CD4-positive, alpha-beta T cell treated with Interleukin-15 for 4 hours (primary cell): ENCODE measurements around the gene PLP2.
"Not testable (repeated sequence)": the region's sequence is repeated elsewhere in the genome, so short reads cannot be mapped to it uniquely, and the experiment has no call there.

Experiments
- DNase-seq: peaks from one replicate; pipeline ENCODE4 v3.0.0-alpha.2; 2020; ENCODE audit warnings: low spot score

PLP2 gene, protein sequence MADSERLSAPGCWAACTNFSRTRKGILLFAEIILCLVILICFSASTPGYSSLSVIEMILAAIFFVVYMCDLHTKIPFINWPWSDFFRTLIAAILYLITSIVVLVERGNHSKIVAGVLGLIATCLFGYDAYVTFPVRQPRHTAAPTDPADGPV

DNA sequence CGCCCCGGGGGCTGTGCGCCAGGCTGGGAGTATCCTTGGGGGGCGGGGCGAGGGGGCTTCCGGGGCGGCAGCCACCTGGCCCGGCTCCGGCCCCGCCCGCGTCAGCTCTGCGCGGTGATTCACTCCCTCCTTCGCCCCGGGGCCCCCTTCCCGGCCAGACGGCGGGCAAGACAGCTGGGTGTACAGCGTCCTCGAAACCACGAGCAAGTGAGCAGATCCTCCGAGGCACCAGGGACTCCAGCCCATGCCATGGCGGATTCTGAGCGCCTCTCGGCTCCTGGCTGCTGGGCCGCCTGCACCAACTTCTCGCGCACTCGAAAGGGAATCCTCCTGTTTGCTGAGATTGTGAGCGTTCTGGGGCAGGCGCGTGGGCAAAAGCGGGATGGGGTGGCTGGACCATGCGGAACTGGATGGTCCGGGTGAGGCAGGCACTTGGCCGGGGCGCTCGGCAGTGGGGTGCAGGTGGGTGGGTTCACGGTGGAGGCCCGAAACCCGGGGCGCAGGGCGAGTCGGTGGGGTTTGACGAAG, at the start of gene PLP2:
Gene PLP2, plus strand, starts transcription at position 147 of the 528 bp plus-strand sequence. Its CDS starts 103 bp downstream, at position 250.
- DNase-seq: peak; percentile 77

DNA sequence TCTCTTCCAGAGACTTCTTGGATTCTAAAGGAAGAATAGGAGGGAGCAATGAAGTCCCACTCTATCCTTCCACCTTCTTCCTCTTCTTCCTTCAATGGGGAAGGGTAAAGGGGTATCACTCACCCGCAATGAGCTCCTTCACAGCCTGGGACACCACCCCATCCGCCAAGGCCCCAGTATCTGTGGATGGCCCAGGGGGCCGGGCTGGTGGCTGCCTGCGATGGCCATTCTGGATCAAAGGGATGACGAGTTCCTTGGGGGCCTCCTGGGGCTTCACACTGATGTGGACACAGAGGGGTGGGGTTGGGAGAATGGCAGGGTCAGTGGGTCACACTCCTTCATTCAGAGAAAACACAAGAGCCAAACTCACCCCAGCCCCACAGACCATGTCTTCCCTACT, 49.2 kb upstream of the PLP2 start:
- DNase-seq: no peak

DNA sequence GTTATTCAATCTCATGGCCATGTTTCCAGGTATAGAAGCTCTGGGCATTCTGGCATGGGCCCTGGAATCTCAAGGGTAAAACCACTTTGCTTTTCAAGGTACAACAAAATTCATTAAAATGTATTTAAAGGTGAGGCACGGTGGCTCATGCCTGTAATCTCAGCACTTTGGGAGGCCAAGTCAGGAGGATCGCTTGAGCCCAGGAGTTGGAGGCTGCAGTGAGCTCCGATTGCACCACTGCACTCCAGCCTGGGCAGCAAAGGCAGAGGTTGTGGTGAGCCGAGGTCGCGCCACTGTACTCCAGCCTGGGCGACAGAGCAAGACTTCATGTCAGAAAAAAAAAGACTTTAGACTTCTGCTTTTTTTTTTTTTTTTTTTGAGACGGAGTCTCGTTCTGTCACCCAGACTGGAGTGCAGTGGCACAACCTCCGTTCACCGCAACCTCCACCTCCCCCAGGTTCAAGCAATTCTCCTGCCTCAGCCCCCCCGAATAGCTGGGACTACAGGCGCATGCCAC, 43.9 kb upstream of the PLP2 start:
- DNase-seq: not testable (repeated sequence)

DNA sequence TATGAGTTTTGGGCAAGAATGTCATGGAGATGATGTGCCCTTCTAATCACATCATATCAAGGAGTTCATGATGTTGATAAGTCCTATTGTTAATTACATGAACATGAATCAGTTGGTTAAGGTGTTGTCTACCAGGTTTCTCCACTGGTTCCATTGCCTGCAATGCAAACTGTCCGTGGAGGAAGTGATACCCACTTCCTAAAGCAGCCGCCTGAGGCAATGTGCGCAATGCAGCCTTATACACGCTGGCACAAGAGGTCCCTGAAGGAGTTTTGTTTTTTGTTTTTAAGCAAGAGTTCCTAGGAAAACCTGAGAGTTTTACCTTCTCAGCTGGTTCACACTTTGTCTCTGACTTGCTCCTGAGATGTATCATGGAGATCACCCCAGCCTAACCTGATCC, 42.3 kb upstream of the PLP2 start:
- no peak for DNase-seq

DNA sequence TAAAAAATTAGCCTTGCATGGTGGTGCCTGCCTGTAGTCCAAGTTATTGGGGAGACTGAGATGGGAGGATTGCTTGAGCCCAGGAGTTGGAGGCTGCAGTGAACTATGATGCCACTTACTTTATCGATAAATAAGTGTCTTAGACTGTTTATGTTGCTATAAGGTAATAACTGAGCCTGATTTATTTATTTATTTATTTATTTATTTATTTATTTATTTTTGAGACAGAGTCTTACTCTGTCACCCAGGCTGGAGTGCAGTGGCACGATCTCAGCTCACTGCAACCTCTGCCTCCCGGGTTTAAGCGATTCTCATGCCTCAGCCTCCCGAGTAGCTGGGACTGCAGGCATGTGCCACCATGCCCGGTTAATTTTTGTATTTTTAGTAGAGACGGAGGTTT, 39.4 kb upstream of the PLP2 start:
- not testable (repeated sequence) for DNase-seq

DNA sequence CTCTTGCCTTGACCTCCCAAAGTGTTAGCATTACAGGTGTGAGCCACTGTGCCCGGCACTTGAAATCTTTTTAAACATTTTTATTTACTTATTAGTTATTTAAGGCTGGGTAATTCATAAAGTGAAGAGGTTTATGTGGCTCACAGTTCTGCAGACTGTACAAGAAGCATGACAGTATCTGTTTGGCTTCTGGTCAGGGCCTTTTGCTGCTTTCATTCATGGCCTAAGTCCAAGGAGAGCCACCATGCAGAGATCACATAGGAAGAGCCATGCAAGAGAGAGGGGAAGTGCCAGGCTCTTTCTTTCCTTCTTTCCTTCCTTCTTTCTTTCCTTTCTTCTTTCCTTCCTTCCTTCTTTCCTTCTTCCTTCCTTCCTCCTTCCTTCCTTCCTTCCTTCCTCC, 37.9 kb upstream of the PLP2 start:
- DNase-seq: no peak

DNA sequence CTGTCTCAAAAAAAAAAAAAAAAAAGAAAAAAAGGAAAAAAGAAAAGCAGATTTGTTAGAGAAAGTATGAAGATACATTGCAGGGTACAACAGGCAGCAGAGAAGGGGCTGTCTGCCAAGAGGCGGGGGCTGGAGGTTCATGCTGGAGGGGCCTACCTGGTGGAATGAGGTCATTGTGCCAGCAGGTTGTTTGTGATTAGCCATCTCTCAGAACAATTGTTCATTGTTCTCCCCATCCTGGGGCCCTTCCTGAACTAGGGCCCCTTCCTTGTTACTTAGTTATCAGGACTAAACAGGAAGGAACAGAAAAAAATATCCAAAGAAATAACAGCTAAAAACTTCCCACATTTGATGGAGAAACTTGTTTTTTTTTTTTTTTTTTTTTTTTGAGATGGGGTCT, 34.2 kb upstream of the PLP2 start:
- DNase-seq: no peak

DNA sequence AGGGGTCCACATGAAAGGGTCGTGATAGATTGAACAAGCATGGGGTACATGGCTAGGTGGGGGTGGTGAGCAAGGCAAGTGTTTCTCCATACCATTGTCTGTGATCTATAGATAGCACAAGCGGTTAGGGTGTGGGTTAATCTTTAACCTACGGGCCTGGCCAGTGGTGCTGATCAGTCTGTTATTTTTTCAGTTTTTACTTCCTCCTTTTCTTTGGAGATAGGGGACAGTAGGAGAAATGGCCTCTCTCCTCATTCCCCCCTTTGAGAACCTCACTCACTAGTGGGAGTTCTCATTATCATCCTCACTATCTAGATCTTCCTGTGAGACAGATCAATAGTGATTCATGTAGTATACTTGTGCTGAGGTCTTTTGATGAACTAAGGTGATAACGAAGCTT, 32.0 kb upstream of the PLP2 start:
- no peak for DNase-seq

DNA sequence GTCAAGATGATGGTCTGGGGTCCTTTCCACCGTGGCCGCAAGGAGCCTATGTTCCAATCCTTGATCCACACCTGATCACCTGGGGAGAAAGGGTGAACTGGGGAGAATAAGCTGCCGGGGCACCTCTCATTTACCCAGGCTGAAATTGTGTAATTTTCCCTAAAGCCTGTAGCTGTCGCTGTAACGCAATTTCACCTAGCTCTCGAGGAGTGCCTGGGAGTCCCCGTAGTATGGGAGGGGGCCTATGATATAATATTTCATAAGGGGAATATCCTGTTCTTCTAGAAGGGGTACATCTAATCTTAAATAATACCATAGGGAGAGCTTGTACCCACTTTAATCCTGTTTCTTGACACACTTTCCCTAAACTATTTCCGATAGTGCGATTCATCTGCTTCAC, 29.4 kb upstream of the PLP2 start:
- DNase-seq: not testable (repeated sequence)

DNA sequence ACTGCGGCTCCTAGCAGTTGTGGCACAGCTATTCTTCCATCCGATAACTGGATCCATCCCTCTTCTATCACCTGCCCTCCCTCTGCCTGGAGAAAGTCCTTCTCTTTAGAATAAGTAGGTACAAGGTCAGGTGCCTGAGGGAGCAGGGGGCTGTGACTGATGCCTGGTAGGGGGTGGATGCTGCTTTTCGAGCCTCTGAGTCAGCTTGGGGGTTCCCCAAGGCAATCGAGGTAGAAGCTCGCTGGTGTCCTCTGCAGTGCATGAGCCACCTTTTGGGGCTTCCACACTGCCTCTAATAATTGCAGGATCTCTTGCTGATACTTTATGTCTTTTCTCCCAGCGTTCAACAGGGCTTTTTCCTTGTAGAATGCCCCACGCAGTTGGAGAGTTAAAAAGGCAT, 28.5 kb upstream of the PLP2 start:
- not testable (repeated sequence) for DNase-seq

DNA sequence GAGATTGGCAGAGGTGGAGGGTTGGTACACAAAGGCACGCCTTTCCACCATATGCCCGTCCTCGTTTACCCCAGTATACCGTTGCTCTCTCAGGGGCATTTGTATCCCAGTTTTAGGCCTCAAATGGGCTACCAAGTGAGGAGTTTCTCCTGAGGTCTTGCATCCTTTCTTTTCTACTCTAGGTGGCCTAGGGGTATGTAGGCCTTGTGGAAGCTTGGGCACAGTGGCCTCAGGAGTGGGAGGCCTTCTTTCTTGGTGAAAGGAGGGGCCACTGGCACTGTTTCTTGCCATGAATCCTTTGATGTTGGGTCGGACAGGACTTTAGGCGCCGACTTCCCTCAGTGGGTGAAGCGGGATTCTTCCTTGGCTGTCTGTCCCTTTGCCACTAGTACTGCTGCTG, 24.4 kb upstream of the PLP2 start:
- no peak for DNase-seq

DNA sequence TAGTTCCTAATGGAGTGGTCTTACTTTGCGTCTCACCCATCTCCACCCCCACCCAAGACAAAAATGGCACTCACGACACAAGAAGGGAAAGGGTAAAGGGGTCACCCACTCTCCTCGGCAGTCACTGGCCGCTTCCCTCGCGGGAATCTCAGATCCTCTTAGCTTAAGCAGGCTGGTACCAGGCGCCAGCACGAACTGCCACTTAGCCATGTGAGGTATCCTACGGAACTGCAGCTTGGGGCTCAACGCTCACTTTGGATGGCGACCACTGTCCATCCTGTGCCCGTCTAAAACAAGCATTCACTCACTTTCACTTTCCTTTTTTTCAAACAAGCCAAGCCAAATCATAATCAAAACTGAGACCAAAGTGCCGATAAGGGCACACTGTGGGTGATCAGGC, 23.8 kb upstream of the PLP2 start:
- no peak for DNase-seq

DNA sequence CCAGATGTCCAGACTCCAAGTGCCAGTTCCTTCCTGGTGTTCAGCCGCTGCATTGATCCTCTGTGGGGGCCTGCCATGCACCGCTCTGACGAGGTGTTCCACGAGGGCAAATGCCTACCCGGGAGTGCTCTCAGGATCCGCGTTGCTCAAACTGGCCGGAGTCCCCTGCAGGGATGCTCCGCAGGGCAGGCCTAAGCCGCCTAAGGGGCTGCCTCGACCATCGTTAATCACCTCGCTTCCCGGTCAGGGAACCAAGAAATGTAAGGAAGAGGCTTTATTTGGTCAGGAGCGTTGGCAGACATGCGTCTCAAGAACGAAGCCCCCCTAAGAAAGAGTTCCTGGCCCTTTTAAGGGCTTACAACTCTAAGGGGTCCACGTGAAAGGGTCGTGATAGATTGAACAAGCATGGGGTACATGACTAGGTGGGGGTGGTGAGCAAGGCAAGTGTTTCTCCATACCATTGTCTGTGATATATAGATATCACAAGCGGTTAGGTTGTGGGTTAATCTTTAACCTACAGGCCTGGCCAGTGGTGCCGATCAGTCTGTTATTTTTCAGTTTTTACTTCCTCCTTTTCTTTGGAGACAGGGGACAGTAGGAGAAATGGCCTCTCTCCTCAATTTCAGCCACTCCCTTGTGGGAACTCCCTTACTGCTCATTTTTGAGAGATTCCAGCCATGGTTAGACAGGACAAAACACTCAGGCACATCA, 23.2 kb upstream of the PLP2 start:
- not testable (repeated sequence) for DNase-seq

DNA sequence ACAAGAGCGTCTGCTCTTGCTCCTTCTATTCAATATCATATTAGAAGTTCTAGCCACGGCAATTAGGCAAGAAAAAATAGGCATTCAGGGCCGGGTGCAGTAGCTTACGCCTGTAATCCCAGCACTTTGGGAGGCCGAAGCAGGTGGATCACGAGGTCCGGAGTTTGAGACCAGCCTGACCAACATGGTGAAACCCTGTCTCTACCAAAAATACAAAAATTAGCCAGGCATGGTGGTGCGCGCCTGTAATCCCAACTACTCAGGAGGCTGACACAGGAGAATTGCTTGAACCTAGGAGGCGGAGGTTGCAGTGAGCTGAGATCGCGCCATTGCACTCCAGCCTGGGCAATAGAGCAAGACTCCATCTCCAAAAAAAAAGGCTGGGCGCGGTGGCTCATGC, 22.4 kb upstream of the PLP2 start:
- DNase-seq: not testable (repeated sequence)

DNA sequence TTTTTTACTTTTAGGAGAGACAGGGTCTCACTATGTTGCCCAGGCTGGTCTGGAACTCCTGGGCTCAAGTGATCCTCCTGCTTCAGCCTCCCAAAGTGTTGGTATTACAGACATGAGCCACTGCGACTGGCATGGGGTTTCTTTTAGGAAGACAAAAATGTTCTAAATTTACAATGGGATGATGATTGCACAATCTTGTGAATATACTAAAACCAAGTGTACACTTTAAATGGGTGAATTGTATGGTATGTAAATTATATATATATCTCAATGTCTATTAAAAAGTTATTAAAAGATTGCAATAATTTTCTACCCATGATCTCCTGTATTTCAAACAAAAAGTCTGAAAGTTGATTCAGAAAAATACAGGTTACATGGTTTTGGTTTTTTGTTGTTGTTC, 18.2 kb upstream of the PLP2 start:
- DNase-seq: no peak

DNA sequence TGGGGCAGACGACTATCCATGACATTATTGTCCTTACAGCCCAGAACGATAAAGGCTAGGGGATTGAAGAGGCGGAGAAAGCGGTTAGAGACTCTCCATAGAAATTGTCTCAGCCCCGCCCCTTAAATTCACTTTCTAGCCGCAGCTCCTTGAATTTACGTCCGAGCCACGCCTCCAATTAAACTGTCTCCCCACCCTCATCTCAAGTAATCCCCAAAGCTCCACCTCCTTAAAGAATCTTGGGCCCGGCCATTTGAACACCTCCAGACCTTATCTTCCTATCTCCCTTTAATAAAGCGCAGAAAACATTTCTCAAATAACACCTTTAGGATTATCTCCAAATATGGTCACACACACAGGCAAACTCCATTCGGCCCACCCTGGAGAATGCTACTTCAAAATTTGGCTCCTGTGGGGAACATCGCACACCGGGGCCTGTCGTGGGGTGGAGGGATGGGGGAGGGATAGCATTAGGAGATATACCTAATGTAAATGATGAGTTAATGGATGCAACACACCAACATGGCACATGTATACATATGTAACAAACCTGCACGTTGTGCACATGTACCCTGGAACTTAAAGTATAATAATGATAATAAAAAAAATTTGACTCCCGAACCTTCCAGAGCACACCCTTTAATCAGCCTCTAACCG, 16.3 kb upstream of the PLP2 start:
- peak; percentile 38 for DNase-seq

DNA sequence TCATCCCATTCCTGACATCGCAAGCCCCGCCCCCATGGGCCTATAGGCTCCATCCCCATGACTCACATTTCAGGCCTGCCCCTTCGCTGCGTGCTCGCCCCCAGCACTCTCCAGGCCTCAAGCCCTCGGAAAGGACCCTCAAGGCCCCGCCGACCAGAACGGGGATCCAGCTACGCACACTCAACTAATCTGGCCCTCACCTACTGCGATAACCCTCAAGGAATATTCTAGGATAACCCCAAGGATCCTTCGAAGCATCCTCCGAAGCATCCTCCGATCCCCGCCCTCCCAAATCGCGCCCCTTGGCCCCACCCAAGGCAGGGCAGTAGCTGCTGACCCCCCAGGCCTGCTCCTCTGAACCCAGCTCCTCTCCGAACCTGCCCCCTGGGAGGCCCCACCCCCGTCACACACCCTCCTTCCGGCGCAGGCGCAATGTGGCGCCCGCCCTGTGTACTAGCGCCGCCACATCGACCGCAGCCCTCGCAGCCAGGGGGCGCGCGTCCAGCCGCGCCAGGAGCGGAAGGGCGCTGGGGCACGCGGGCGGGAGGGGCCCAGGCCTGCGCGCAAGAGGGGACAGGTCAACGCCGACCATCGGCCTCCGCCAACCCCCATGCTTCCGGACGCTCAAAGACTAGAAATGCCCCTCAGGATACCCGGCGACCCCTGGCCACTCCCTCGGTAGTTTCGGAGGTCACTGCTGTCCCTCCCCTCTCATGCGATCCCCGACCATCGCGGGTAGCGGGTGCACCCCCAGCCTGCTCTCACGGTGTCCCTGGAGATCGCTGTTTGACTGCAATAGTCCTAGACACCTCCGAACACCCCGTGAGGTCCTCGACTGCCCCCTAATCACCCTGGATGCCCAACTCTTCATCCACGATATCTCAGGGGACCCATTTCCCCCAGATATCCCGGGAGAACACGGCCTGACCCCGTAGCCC, 15.5 kb upstream of the PLP2 start:
- DNase-seq: peak; percentile 87

DNA sequence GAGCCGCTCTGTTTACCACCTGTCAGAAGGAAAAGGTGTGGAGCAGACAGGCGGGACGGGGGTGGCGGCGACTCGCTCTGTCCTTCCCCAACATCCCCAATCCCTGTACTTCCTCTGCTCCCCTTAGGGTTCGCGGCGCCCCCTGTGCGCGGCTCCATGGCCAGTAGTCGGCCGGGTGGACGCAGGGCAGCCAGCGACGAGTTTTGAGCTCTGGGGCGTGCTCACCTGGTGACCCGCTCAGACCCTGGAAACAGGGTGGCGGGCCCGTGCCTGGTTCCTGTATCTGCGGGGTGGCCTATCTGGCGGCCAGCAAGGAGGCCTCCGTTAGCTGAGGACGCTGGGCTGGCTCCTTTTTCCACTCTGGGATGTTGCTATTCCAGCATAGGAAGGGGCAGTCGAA, 14.5 kb upstream of the PLP2 start:
- no peak for DNase-seq

DNA sequence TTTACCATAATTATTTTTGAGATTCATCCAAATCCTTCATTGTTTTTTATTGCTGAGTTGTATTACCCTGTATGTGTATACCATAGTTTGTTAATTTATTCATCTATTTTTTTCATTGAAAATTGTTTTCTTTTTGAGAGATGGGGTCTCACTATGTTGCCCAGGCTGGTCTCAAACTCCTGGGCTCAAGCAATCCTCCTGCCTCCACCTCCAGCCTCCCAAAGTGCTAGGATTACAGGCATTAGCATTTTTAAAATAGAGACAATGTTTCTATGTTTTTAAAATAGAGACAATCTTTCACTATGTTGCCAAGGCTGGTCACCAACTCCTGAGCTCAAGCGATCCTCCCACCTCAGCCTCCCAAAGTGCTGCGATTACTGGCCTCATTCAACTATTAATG, 10.8 kb upstream of the PLP2 start:
- DNase-seq: no peak

DNA sequence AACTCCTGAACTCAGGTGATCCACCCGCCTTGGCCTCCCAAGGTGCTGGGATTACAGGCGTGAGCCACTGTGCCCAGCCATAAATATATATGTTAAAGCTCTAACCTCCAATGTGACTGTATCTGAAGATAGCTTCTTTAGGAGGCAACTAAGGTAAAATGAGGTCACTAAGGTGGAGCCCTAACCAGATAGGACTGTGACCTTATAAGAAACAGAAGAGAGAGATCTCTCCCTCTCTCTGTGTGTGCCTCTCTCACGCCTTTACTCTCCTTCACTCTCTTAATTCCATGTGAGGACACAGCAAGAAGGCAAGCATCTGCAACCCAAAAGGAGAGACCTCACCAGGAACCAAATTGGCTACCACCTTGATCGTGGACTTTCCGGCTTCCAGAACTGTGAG, 10.1 kb upstream of the PLP2 start:
- DNase-seq: no peak

DNA sequence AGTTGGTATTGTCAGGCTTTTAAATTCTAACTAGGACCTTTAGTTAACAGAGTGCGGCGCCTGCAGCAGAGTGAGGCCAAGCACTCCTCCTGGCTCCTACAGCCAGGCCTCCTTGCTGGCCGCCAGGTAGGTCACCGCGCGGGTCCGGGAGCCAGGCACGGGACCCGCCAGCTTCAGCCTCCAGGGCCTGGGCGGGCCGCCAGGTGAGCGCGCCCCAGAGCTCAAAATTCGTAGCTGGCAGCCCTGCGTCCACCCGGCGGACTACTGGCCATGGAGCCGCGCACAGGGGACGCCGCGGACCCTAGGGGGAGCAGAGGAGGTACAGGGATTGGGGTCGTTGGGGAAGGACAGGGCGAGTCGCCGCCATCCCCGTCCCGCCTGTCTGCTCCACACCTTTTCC, 9.1 kb upstream of the PLP2 start, which contains the start of gene MAGIX:
Gene MAGIX, plus strand, starts transcription at position 139 of the 400 bp plus-strand sequence. Its CDS starts 132 bp downstream, at position 271.
- no peak for DNase-seq
